Stimulated activated CD8-positive, alpha-beta memory T cell treated with anti-CD3 and anti-CD28 coated beads, Interleukin-7, amount 100 ng/mL, for 1 hour (primary cell): ENCODE results near the gene PIGP.
"Not testable (repeated sequence)": the region's sequence is repeated elsewhere in the genome, so short reads cannot be mapped to it uniquely, and the experiment has no call there.

Experiments used
- DNase-seq, 2 donors: peaks; one replicate each; pipeline ENCODE4 v3.0.0-alpha.2; 2020; ENCODE audit warnings: low read depth in 2 of 2

The PIGP gene

DNA sequence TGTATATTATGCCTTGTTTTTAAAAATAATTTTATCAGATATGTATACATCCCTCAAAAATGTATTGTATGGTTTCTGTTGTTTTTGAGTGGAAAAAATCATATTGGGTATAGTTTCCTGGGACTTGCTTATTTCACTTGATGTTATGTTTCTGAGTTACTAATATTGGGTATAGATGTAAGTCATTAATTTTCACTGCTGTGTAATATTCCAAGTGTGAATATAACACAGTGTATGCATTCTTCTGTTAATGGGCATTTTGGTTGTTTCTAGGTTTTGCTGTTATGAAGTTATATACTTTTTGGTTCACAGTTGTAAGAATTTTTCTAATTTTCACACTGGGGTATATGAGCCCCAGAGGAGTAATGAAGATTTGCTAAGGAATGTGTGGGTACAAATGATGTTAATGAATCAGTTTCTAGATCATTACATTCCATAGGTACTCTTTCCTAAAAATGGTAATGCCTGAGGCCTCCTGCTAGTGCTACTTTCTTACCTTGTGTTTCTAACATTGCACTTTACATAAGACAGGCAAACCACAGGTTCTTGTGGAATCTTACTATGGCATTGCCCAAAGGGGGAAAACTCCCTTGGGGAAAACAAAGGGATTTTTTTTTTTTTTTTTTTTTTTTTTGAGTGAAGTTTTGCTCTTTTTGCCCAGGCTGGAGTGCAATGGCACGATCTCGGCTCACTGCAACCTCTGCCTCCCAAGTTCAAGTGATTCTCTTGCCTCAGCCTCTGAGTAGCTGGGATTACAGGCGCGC is 3.4 kb upstream of the PIGP start:
- no peak for DNase-seq

DNA sequence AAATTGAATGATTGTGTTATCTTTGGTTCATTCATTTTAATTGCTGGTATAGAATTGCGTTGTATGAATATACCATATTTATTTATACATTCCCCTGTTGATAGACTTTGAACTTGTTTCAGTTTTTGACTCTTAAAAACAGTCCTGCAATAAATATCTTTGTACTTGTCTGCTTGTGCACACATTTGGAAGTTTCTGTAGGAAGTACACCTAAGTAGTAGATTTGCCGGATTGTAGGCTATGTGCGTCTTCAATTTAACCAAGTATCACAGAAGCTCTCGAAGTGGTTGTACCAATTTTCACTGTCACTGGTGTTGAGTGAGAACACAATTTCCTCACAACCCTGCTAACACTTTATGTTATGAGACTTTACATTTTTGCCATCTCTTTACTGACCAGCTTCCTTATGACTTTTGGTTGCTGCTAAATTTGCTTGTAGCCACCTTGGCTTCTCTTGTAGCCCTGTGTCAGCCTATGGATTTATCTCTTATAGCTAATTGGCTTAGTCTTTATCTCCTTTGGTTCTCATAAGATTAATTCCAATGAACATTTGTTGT is 2.4 kb upstream of the PIGP start:
- no peak for DNase-seq

DNA sequence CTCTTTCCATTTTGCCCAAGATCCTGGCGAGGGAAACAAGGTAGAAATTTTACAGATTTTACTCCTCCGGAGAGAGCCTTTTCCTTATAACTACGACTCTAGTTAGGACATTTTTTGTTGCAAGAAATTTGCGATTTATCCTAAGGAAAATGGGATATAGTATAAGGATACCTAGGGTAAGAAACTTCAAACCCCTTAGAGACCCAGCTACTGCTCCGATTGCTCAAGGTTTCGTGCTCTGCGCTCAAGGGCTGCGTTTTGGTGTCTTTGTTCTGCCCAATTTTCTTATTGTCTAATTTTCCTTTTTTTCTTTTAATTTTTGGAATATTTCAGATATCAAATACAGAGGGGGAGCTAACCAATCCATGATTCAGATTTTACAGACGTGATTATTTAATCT is 1.7 kb upstream of the PIGP start:
- DNase-seq, result no peak

DNA sequence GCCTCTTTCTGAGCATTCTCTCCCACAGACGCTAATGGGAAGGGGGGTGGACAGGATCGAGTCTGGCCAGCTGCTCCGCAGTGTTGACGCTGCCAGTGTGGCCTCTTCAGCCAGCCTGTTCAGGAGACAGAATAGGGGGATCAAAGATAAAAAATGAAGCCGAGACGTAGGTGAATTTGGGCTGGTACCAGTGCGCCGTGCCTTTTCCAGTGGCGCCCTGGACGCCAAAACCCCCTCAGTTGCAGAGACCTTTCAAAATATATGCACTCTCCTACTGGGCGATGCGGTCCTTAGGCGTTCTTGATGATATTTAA is 1.3 kb upstream of the PIGP start:
- no peak for DNase-seq

DNA sequence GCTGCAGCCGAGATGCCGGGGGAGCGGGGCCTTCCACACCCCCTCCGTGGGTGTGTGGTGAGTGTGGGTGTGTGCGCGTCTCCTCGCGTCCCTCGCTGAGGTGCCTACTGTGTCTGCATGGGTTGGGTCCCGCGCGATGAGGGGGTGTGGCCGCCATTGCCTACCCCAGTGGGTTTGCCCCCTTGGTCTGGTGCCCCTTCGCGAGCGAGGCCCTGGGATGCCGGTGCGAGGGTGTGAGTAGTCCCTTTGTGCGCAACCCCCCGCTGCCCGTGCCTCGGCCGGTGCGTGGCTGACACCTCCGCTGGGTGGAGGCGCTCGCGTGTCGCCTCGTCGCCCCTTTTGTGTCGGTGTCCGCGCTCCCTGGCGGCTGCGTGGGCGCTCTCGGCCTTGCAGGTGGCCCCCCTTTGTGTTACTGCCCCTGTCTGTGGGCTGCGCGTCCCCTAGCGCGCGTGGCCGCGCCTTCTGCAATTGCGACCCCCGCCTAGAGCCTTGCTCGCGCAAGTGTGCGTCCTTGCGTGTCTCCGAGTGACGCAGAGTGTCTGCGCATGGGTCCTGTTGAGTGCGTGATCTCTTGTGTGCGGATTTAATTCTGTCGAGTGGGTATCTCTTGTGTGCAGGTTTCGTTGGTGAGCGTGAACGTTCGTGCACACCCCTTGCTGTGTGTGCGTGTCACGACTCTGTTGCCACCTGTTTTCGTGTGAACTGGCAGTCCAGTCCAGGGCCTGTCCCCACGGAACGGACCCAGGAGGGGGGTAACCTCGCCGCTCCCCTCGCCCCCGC is 736 bp upstream of the PIGP start:
- DNase-seq, result peak; percentile 33 to 41

DNA sequence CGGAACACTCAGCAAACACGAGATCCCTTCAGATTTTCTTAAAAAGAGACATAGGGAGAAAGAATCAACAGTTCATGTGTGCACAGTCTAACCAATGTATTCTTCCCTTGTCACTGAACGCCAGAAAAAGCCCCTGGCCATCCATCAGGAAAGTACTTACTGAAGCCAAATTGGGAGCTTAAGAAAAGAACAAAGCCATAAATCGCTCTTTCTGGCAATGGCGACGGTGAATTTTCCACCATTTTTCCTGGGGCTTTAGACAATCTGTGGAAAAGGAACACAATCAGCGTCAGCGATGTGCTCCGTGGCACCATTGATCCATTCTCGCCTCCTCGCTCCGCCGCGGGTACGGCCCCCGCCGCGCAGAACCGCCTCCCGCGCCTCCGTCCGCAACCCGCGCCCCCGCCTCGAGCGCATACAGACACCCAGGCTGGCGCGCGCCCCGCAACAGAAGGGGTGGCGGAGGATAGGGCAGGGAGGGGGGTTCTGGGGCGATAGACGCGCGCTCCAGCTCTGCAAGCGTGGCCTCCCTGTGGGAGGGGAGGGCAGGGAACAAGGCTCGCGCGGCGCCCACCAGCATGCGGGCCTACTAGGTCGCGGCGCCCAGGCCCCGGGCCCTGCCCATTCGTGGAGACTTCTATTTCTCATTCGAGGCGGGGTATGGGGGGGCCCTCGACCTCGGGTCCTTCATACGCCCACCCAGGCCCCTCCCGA is 440 bp downstream of the PIGP start:
- peak in 1 of 2 donors; percentile 44 for DNase-seq

DNA sequence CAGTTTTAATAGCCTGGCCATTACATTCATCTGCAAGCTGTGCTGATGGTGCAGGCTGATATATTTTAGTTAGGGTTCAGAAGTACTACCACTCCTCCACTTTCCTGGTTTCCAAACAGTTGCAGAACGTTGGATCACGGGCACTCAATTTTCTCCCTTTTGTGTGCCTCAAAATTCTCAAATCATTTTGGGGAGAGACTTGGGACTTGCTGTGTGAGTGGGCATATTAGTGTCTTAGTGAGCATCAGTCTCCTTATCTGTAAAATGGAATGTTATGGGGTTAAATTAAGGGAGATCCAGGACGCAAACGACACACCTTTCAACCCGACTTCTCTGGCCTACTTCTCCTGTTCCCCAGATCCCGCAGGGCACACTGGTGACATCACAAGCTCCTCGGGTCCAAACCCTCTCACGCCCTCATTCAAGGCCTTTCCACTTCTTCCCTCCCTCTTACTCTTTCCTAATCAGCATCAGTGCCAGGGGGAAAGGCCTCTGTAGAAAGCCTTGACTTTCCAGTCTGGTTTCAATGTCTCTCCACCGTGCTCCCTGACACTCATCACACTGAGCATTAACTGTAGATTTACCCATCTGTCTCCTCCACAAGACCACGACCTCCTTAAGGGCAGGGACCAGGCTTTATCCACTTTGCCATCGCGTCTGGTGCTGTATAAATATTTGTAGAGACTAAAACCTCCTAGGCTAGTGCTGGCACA is 1.2 kb downstream of the PIGP start:
- no peak for DNase-seq

DNA sequence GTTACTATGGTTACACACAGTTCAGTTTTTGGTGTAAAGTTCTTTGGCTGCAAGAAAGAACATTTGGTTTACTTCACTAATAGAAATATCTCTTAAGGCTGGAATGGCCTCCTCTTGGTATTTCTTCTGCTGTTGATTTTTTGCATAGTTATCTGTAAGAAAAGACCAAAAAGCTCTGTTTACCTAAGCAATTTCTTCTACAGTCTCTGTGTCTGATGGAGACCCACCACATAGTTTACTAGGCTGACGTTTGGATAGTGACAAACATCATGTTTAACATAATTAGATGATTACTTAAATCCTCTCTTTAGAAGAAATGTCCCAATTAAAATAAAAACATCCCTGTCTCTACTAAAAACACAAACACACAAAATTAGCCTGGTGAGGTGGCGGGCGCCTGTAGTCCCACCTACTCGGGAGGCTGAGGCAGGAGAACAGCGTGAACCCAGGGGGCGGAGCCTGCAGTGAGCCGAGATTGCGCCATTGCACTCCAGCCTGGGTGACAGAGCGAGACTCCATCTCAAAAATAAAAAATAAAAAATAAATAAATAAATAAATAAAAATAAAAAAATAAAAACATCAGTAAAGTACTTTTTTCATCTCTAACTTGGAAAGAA is 7.2 kb downstream of the PIGP start:
- DNase-seq, result no peak

DNA sequence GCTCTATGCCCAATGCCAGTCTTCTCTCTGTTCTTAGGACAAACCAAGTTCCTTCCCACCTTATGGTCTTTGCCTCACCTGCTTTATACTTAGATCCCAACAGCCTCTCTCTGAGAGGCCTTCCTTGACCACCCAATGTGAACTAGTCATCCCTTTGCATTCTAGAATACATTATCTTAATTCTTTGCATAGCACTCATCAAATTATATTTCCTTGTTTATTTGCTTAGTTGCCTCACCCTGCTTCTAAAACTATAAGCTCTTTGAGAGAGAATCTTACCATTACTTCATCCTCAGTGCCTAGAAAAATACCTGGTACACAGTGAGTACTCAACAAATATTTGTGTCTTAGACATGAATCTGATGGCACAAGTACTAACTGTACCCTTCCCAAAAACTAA is 8.0 kb downstream of the PIGP start:
- DNase-seq, result no peak

DNA sequence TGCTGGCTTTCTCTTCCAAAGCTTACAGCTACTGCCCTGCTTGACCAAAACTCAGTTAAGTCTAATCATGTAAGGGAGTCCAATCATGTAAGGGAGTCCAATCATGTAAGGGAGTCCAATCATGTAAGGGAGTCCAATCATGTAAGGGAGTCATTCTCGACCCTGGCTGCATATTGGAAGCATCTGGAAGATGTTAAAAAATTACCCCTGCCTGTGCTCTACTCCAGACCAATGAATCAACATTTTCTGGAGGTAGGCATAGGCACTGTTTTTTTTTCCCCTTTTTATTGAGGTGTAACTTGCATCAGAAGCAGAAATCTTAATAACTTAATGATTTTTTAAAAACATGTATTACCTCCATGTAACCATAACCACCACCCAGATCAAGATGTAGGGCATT is 9.4 kb downstream of the PIGP start:
- DNase-seq, result no peak

DNA sequence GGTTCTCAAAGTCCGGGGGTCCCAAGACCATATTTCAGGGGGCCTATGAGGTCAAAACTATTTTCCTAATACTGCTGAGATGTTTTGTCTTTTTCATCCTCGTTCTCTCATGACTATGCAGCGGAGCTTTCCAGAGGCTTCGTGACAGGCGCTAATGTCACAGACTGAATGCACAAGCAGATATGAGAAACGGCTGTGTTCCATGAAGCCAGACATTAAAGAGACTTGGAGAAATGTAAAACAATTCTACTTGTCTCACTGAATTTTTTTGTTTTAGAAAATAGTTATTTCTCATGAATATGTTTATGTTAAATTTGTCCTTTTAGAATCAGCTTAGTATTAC is 10.3 kb downstream of the PIGP start:
- DNase-seq, result no peak

DNA sequence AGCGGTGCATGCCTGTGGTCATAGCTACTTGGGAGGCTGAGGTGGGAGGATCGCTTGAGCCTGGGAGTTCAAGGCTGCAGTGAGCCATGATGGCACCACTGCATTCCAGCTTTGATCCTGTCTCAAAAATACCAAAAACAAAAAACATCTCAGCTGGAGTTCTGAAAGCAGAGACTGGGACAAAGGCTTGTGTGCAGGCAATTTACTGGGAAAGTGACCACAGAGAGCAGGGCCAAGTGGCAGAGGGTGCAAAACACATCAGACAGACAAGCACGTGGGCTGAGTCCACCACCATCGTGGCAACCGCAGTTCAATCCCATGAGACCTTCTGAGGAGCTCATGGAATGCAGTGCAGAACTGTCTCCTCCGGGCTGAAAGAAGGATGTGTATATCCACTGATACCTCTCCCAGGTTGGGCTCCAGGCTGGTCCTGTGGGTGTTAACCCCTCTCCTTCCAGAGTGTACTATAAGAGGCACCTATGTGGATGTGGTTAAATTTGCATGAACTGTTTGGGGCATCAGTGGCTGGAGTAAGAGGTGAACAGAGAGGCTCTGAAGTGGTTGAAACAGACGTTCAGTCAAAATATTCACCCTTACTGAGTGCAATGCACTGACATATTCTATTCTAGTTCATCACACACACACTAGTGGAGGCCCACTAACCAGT is 10.8 kb downstream of the PIGP start:
- no peak for DNase-seq

DNA sequence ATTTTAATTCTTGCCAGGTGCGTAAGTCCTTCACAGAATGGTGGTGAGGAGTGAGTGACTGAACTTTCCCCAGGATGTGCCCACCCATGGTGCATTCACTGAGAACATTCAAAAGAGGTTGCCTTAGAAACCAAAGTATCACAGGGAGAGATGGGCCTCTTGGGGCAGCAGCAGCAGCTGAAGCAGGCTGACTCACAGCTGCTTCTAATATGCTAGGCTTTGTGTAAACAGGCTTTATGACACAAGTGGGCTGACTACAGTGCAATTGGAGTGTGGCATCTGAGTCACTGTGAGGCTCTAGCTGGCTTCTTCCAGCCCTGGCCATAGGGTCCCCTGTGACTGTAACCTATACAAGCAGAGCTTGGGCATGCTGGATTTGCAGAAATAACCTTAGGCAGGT is 12.6 kb downstream of the PIGP start:
- no peak for DNase-seq

DNA sequence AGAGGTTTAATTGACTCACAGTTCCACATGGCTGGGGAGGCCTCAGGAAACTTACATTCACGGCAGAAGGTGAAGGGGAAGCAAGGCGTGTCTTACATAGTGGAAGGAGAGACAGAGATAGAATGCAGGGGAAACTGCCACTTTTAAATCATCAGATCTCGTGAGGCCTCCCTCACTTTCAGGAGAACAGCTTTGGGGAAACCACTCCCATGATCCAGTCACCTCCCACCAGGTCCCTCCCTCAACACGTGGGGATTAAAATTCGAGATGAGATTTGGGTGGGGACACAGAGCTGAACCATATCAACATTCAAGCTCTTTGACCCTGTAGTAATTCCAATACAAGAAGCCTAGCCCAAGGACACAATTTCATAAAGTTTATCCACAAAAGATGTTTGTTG is 13.7 kb downstream of the PIGP start:
- no peak for DNase-seq

DNA sequence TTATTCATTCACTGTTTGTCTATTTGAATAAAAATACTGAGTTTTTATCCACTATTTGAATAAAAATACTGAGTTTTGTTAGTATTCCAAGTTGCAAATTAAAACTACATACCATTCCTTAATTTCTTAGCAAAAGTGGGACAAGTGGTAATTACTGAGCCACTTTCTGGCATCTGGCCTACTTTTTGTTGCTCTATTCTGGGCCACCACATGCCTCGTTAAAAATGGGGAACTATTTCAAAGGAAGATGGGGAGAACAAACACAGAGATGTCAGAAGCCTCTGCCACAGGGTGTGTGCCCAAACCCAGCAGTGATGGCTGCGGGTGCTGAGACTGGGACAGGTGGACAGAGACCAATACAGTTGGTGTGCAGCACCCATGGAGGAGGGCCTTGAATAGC is 14.6 kb downstream of the PIGP start:
- DNase-seq, result no peak

DNA sequence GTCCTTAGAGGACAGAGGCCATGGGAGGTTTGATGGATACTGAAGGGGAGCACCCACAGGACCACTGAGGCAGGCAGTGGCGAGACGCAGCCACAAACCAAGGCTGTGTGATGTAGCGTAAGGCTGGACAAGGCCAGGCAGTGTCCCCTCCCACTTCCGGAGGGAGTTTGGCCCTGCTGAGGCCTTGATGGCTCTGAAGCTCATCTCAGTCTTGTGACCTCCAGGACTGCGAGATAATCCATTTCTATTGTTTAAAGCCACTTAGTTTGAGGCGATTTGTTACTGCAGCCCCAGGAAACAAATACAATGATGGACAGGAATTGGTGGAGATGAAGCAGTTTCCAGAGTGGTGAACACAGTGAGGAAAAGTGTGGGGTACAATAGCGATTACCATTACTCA is 15.3 kb downstream of the PIGP start:
- DNase-seq, result no peak

DNA sequence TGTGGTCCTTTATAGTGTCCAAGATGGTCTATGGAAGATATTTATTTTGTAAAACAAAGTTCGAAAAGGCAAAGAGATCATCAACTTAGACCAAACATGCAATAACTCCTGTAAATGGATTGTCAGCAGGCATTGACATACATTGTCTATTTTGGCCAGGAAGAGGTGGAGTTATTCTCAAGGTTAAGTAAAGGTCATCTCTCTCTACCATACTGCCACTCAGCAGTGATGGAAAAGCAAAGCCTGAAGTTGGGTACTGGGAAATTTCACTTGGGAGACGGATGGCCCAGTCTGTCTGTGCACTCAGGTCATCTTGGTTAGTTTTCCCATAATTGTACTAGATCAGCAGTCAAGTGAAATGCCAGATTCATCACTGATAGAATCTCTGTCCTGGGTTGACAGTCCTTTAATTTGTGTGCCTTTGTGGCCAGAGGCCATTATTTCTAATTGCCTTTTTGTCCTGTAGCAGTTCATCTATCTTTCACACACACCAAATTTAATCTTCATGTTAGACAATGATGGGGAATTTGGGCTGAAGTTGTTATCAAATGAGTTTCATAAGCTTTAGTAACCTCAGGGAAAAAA is 17.5 kb downstream of the PIGP start:
- DNase-seq, result no peak

DNA sequence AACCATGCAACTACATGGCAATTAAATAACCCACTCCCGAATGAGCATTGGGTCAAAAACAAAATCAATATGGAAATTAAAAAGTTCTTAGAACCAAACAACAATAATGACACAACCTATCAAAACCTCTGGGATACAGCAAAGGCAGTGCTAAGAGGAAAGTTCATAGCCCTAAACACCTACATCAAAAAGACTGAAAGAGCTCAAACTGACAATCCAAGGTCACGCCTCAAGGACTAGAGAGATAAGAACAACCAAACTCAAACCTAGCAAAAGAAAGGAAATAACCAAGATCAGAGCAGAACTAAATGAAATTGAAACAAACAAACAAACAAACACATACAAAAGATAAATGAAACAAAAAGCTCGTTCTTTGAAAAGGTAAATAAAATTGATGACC is 23.1 kb downstream of the PIGP start:
- DNase-seq, result not testable (repeated sequence)

DNA sequence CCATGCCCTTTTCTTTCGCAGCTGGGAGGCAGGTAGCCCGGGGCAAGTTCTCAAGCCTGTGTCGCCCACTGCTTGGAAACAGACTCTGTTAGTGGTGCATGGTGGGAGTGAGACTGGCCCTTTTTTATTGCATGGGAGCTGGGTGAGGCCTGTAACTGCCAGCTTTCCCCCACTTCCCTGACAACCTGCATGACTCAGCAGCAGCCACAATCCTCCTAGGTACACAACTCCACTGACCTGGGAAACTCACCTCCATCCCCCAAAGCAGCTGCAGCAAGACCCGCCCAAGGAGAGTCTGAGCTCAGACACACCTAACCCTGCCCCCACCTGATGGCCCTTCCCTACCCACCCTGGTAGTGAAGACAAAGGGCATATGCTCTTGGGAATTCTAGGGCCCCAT is 25.8 kb downstream of the PIGP start:
- DNase-seq, result no peak

DNA sequence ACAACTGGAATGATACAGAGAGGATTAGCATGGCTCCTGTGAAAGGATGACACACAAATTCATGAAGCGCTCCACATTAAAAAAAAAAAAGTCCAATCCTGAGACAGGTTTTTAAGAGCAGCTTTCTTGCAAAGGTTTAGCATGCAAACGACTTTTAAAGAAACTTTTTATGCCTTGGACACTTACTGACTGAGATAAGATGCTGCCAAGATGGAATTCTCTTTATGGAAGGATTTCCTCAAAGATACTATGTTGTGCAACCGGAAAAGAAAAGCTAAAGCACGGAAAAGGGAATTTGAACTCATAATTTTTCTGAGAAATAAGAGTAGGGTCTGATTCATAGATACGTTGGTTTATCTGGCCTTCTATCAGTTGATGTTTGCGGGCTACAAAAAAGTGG is 27.3 kb downstream of the PIGP start:
- DNase-seq, result no peak

DNA sequence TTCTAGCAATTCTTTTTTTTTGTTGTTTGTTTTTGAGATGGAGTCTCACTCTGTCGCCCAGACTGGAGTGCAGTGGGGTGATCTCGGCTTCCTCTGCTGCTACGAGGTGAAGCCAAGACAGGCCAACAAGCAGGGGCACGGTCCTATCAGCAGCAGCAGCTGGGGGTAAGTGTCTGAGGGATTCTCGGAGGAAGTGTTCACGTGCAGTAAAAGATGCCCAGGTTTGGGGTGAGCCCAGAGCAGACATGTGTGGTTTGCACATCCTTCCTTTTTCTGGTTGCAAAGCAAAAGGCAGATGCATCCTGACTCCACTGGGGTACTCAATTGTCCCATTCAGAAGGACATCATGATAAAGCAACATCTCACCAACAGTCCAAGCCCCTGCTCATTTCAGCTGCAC is 27.7 kb downstream of the PIGP start:
- DNase-seq, result no peak
